Stimulated activated CD4-positive, alpha-beta T cell treated with anti-CD3 and anti-CD28 coated beads, Interleukin-12 subunit alpha, Interleukin-12 subunit beta, amount 100 ng/mL, for 48 hours (primary cell): ENCODE measurements around the gene SCYGR4.
"Not testable (repeated sequence)": the region's sequence is repeated elsewhere in the genome, so short reads cannot be mapped to it uniquely, and the experiment has no call there.

Source experiments
- DNase-seq, 3 donors: peaks; one replicate each; pipeline ENCODE4 v3.0.0-alpha.2; 2020; ENCODE audit warnings: low read depth in 2 of 3, low spot score in 1 of 3

Gene SCYGR4

GRCh38 chr2:227617316-227618230 is at the start of gene SCYGR4:
TSS of gene SCYGR4 (plus strand) at chr2:227617498. CDS start at chr2:227617498, 0 bp downstream.
- DNase-seq, result no peak

GRCh38 chr2:227568852-227569169 is 48.5 kb upstream of the SCYGR4 start:
- DNase-seq, result no peak

- DNase-seq, result no peak
These were observed 46.7 kb upstream of the SCYGR4 start for GRCh38 chr2:227570615-227571014.

- DNase-seq, result no peak
These were observed 41.2 kb upstream of the SCYGR4 start for GRCh38 chr2:227576110-227576509.

GRCh38 chr2:227576812-227577211 is 40.5 kb upstream of the SCYGR4 start:
- DNase-seq, result no peak

GRCh38 chr2:227577555-227577954 is 39.7 kb upstream of the SCYGR4 start:
- no peak for DNase-seq

- DNase-seq, result no peak
These were observed 38.7 kb upstream of the SCYGR4 start for GRCh38 chr2:227578642-227579041.

GRCh38 chr2:227579791-227580190 is 37.5 kb upstream of the SCYGR4 start:
- DNase-seq, result no peak

GRCh38 chr2:227582369-227582768 is 34.9 kb upstream of the SCYGR4 start:
- no peak for DNase-seq

GRCh38 chr2:227592694-227593387 is 24.5 kb upstream of the SCYGR4 start:
- no peak for DNase-seq

GRCh38 chr2:227595797-227596196 is 21.5 kb upstream of the SCYGR4 start:
- DNase-seq, result no peak

GRCh38 chr2:227597036-227597435 is 20.3 kb upstream of the SCYGR4 start:
- no peak for DNase-seq

GRCh38 chr2:227597998-227598397 is 19.3 kb upstream of the SCYGR4 start:
- DNase-seq, result no peak

GRCh38 chr2:227598835-227599503 is 18.3 kb upstream of the SCYGR4 start, which contains the start of gene SCYGR2:
TSS of gene SCYGR2 (plus strand) at chr2:227598893. CDS start at chr2:227598893, 0 bp downstream.
- DNase-seq, result not testable (repeated sequence)

GRCh38 chr2:227602358-227602757 is 14.9 kb upstream of the SCYGR4 start:
- no peak for DNase-seq

GRCh38 chr2:227606476-227606875 is 10.8 kb upstream of the SCYGR4 start:
- no peak for DNase-seq

GRCh38 chr2:227607941-227608340 is 9.4 kb upstream of the SCYGR4 start:
- DNase-seq, result no peak

GRCh38 chr2:227608561-227609338 is 8.5 kb upstream of the SCYGR4 start:
- no peak for DNase-seq

- DNase-seq, result no peak
These were observed 7.2 kb upstream of the SCYGR4 start for GRCh38 chr2:227610123-227610522.

- DNase-seq, result no peak
These were observed 4.6 kb upstream of the SCYGR4 start for GRCh38 chr2:227612546-227613271.
